ENCODE measurements around the gene GABRG3. TPM values are rescaled to one million over a fixed set of nuclear protein-coding genes. Genes with fewer than 3 reads are reported as not detected.
A peak's percentile ranks its signal among the peaks of the same experiment; 100 is the strongest.

GABRG3 gene
- total RNA-seq, 1 donor from 2014 or later, result 0.54 TPM

GRCh38 chr15:27454281-27455075 is 483.5 kb downstream of the GABRG3 start:
- peaks cover 13% of the 10 kb centered on the region for H3K4me1 Mint-ChIP-seq (ENCODE audit: low read depth, unreplicated experiment)
- H3K36me3 Mint-ChIP-seq (ENCODE audit: low read depth, unreplicated experiment), result no peaks in the 10 kb centered on the region
- peaks cover 1% of the 10 kb centered on the region for H3K27me3 Mint-ChIP-seq (ENCODE audit: low read depth, unreplicated experiment)
- H3K27me3 ChIP-seq (ENCODE audit: insufficient read depth, low read length), result no peaks in the 10 kb centered on the region
- TF ChIP-seq EZH2 (IDR thresholded peaks at IDR 0.05; ENCODE audit: insufficient read depth, low read length) (no peak), CTCF (IDR thresholded peaks at IDR 0.05; ENCODE audit: insufficient read depth, low read depth, low read length) (no peak)
- peak overlapping the region; percentile 25 for H3K4me3 ChIP-seq (ENCODE audit: insufficient read depth, low read depth, low read length)
- H2AFZ ChIP-seq (ENCODE audit: low read depth, low read length), result peak overlapping the region; percentile 29
- no peaks in the 10 kb centered on the region for H3K9me3 Mint-ChIP-seq (ENCODE audit: unreplicated experiment)
- no peaks in the 10 kb centered on the region for H3K9me3 ChIP-seq (ENCODE audit: insufficient read depth, low read depth, low read length)
- FAIRE-seq (peak; percentile 80), DNase-seq (ENCODE audit: low read depth) (peak; percentile 96)
- peak overlapping the region; percentile 58 for H3K9ac ChIP-seq (ENCODE audit: low read length)
- no peak overlapping the region for H3K27ac Mint-ChIP-seq (ENCODE audit: unreplicated experiment)
- no peak overlapping the region for H3K4me3 Mint-ChIP-seq (ENCODE audit: unreplicated experiment)
- H3K4me2 ChIP-seq (ENCODE audit: low read length), result peak overlapping the region; percentile 79
- peak overlapping the region; percentile 81 for H3K27ac ChIP-seq (ENCODE audit: low read depth, low read length)
- H3K4me1 ChIP-seq (ENCODE audit: insufficient read depth, low read length), result peaks cover 22% of the 10 kb centered on the region
- no peaks in the 10 kb centered on the region for H3K79me2 ChIP-seq (ENCODE audit: insufficient read depth, low read length)
- H4K20me1 ChIP-seq (ENCODE audit: insufficient read depth, low read length), result no peaks in the 10 kb centered on the region
- H3K36me3 ChIP-seq (ENCODE audit: insufficient read depth, low read length), result no peaks in the 10 kb centered on the region

- Mint-ChIP-seq H3K36me3 (ENCODE audit: low read depth, unreplicated experiment) (no peaks in the 10 kb centered on the region), H3K4me3 (ENCODE audit: unreplicated experiment) (no peak overlapping the region), H3K27ac (ENCODE audit: unreplicated experiment) (no peak overlapping the region), H3K4me1 (ENCODE audit: low read depth, unreplicated experiment) (peaks cover 18% of the 10 kb centered on the region), H3K27me3 (ENCODE audit: low read depth, unreplicated experiment) (peaks cover 1% of the 10 kb centered on the region), H3K9me3 (ENCODE audit: unreplicated experiment) (peaks cover under 1% of the 10 kb centered on the region)
- Histone ChIP-seq H3K9me3 (ENCODE audit: insufficient read depth, low read depth, low read length) (no peaks in the 10 kb centered on the region), H3K9ac (ENCODE audit: low read length) (no peak overlapping the region), H3K36me3 (ENCODE audit: insufficient read depth, low read length) (no peaks in the 10 kb centered on the region), H3K27me3 (ENCODE audit: insufficient read depth, low read length) (no peaks in the 10 kb centered on the region), H3K79me2 (ENCODE audit: insufficient read depth, low read length) (no peaks in the 10 kb centered on the region), H3K4me3 (ENCODE audit: insufficient read depth, low read depth, low read length) (no peak overlapping the region), H4K20me1 (ENCODE audit: insufficient read depth, low read length) (no peaks in the 10 kb centered on the region), H2AFZ (ENCODE audit: low read depth, low read length) (no peak overlapping the region), H3K27ac (ENCODE audit: low read depth, low read length) (no peak overlapping the region), H3K4me2 (ENCODE audit: low read length) (no peak overlapping the region), H3K4me1 (ENCODE audit: insufficient read depth, low read length) (peaks cover 28% of the 10 kb centered on the region)
- FAIRE-seq (no peak), DNase-seq (ENCODE audit: low read depth) (no peak)
- TF ChIP-seq CTCF (IDR thresholded peaks at IDR 0.05; ENCODE audit: insufficient read depth, low read depth, low read length) (no peak), EZH2 (IDR thresholded peaks at IDR 0.05; ENCODE audit: insufficient read depth, low read length) (no peak)
These were observed 485.8 kb downstream of the GABRG3 start for GRCh38 chr15:27456807-27457206.

- H3K27me3 ChIP-seq (ENCODE audit: insufficient read depth, low read length), result no peaks in the 10 kb centered on the region
- no peak for FAIRE-seq
- H3K27ac Mint-ChIP-seq (ENCODE audit: unreplicated experiment), result no peak overlapping the region
These were observed 486.8 kb downstream of the GABRG3 start for GRCh38 chr15:27457766-27458165.

More at GRCh38 chr15:27457766-27458165, 486.8 kb downstream of the GABRG3 start:
- Histone ChIP-seq H3K36me3 (ENCODE audit: insufficient read depth, low read length) (no peaks in the 10 kb centered on the region), H2AFZ (ENCODE audit: low read depth, low read length) (no peak overlapping the region), H3K9me3 (ENCODE audit: insufficient read depth, low read depth, low read length) (no peaks in the 10 kb centered on the region), H3K4me2 (ENCODE audit: low read length) (no peak overlapping the region), H3K9ac (ENCODE audit: low read length) (no peak overlapping the region), H3K27ac (ENCODE audit: low read depth, low read length) (no peak overlapping the region), H4K20me1 (ENCODE audit: insufficient read depth, low read length) (no peaks in the 10 kb centered on the region), H3K79me2 (ENCODE audit: insufficient read depth, low read length) (no peaks in the 10 kb centered on the region), H3K4me1 (ENCODE audit: insufficient read depth, low read length) (peaks cover 28% of the 10 kb centered on the region), H3K4me3 (ENCODE audit: insufficient read depth, low read depth, low read length) (no peak overlapping the region)
- TF ChIP-seq CTCF (IDR thresholded peaks at IDR 0.05; ENCODE audit: insufficient read depth, low read depth, low read length) (no peak), EZH2 (IDR thresholded peaks at IDR 0.05; ENCODE audit: insufficient read depth, low read length) (no peak)
- Mint-ChIP-seq H3K4me1 (ENCODE audit: low read depth, unreplicated experiment) (peaks cover 18% of the 10 kb centered on the region), H3K36me3 (ENCODE audit: low read depth, unreplicated experiment) (no peaks in the 10 kb centered on the region), H3K9me3 (ENCODE audit: unreplicated experiment) (peaks cover 4% of the 10 kb centered on the region), H3K27me3 (ENCODE audit: low read depth, unreplicated experiment) (peaks cover 1% of the 10 kb centered on the region), H3K4me3 (ENCODE audit: unreplicated experiment) (no peak overlapping the region)
- no peak for DNase-seq (ENCODE audit: low read depth)

Data from astrocyte (in vitro differentiated cells and primary cell).